Sigmoid colon (tissue), 7 donors: ENCODE measurements around the gene BHLHA15. TPM values are rescaled to one million over a fixed set of nuclear protein-coding genes. Genes with fewer than 3 reads are reported as not detected.

Source experiments
- DNase-seq: peaks from one replicate; pipeline ENCODE4 v3.0.0-alpha.2; 2019
- H3K27ac ChIP-seq, 4 donors: fragments of 200-600 bp; sonication (generic); one replicate each; pipeline ENCODE4 v1.5.1; 2016 to 2019; ENCODE audit warnings: mild to moderate bottlenecking in 1 of 4
- H3K27me3 ChIP-seq, 3 donors: fragments of 200-600 bp; sonication (generic); one replicate each; pipeline ENCODE4 v1.5.1; 2019; ENCODE audit warnings: mild to moderate bottlenecking in 1 of 3
- H3K36me3 ChIP-seq, 4 donors: fragments of 200-600 bp; sonication (generic); one replicate each; pipeline ENCODE4 v1.5.1; 2016 to 2019
- H3K4me1 ChIP-seq, 4 donors: fragments of 200-600 bp; sonication (generic); one replicate each; pipeline ENCODE4 v1.5.1; 2017 to 2019
- H3K4me3 ChIP-seq, 4 donors: fragments of 200-600 bp; sonication (generic); one replicate each; pipeline ENCODE4 v1.5.1; 2017 to 2019; ENCODE audit warnings: mild to moderate bottlenecking in 2 of 4, moderate library complexity in 1 of 4
- H3K9me3 ChIP-seq, 4 donors: fragments of 200-600 bp in 3 of 4; sonication (generic) in 3 of 4; one replicate each; pipeline versions ENCODE4 v1.5.1 to v1.6.1; 2013 to 2019
- EP300 ChIP-seq, 4 donors: sonication (generic); formaldehyde crosslinking; IDR thresholded peaks; one replicate each; pipeline ENCODE4 v1.6.1; 2017; ENCODE audit warnings: antibody characterized with exemption in 4 of 4
- POLR2A ChIP-seq, 2 donors: fragments of 450-650 bp; IDR thresholded peaks; one replicate each; pipeline ENCODE4 v1.6.1; 2016; ENCODE audit warnings: antibody characterized with exemption in 2 of 2, mild to moderate bottlenecking in 2 of 2, moderate library complexity in 2 of 2
- POLR2AphosphoS5 ChIP-seq, 4 donors: sonication (generic); formaldehyde crosslinking; IDR thresholded peaks; one replicate each; pipeline ENCODE4 v1.6.1; 2017; ENCODE audit warnings: antibody characterized with exemption in 4 of 4
- WGBS, 2 donors: extraction: QIAGEN DNeasy Blood & Tissue Kit; methylation state at CpG; one replicate each; pipeline ENCODE4 v1.1.7; 2013; 5-methylcytosine and 5-hydroxymethylcytosine counted together
- intact Hi-C: fragments of 100-400 bp; cut with DNase I; formaldehyde crosslinking; loops from one replicate; pipeline ENCODE4 v1.15.1; 2023
- polyA plus RNA-seq, 3 donors: library from polyadenylated mRNA; stranded (reverse); fragments of 200-250 nt; gene quantifications; one replicate each; pipeline ENCODE4 v1.2.3, GENCODE V29; 2013
- total RNA-seq, 4 donors: library from RNA; depleted of rRNA; stranded (reverse); fragments of >200 nt; gene quantifications; one replicate each; pipeline ENCODE4 v1.1.0, GENCODE V29; 2016
- TF ChIP-seq, protein P1 (sequence below), 4 experiments: fragments of 450-650 bp in 3 of 4; fragments of 200-600 bp in 1 of 4; IDR thresholded peaks; one replicate each; pipeline ENCODE4 v1.5.1; 2016 to 2019; ENCODE audit warnings: antibody characterized with exemption in 4 of 4, mild to moderate bottlenecking in 3 of 4, moderate library complexity in 2 of 4
- donor health status: healthy with polysubstance abuse.
- donor health status: Bipolar disorder and iron deficiency.
- donor health status: healthy.

The BHLHA15 gene
- total and polyA plus RNA-seq, 7 donors = 1.2 to 1.4 TPM; not detected in 5

DNA sequence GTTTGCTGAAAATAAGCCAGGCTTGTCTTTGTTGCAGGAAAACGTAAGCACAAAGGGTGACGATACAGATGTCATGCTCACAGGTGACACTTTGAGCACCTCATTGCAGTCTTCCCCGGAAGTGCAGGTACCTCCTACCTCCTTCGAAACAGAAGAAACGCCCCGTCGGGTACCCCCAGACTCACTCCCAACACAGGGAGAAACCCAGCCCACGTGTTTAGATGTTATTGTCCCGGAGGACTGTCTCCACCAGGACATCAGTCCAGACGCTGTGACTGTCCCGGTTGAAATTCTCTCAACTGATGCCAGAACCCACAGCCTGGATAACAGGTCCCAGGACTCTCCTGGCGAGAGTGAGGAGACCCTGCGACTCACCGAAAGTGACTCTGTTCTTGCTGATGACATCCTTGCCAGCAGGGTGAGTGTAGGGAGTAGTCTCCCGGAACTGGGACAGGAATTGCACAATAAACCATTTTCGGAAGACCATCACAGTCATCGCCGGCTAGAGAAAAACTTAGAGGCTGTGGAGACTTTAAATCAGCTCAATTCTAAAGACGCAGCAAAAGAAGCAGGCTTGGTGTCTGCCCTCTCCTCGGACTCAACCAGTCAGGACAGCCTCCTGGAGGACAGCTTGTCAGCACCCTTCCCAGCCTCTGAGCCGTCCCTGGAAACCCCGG is 18.3 kb upstream of the BHLHA15 start:
- DNase-seq = no peak
- TF ChIP-seq POLR2AphosphoS5 (IDR thresholded peaks at IDR 0.05) (no peak), EP300 (IDR thresholded peaks at IDR 0.05) (no peak)
- Histone ChIP-seq H3K4me1 (no peaks in the 10 kb centered on the region), H3K27me3 (no peaks in the 10 kb centered on the region), H3K4me3 (no peak overlapping the region), H3K36me3 (peaks cover 7 to 66% (median 15%) of the 10 kb centered on the region in 4 donors), H3K27ac (no peak overlapping the region), H3K9me3 (no peaks in the 10 kb centered on the region)
- intact Hi-C loops = no loop called here
- 92 to 97% methylated on average over 22 of the region's 22 CpGs for WGBS, 2 donors

GRCh38 chr7:98193474-98194180 is 17.6 kb upstream of the BHLHA15 start:
- Histone ChIP-seq H3K36me3 (peaks cover 7 to 66% (median 14%) of the 10 kb centered on the region in 4 donors), H3K9me3 (no peaks in the 10 kb centered on the region), H3K27ac (no peak overlapping the region), H3K4me1 (no peaks in the 10 kb centered on the region), H3K27me3 (no peaks in the 10 kb centered on the region), H3K4me3 (no peak overlapping the region)
- intact Hi-C loops = no loop called here
- DNase-seq = no peak
- WGBS, 2 donors = 95 to 96% methylated on average over 37 of the region's 37 CpGs
- TF ChIP-seq POLR2AphosphoS5 (IDR thresholded peaks at IDR 0.05) (no peak), EP300 (IDR thresholded peaks at IDR 0.05) (no peak), POLR2A (IDR thresholded peaks at IDR 0.05) (no peak)
- TF ChIP-seq, protein P1, sequence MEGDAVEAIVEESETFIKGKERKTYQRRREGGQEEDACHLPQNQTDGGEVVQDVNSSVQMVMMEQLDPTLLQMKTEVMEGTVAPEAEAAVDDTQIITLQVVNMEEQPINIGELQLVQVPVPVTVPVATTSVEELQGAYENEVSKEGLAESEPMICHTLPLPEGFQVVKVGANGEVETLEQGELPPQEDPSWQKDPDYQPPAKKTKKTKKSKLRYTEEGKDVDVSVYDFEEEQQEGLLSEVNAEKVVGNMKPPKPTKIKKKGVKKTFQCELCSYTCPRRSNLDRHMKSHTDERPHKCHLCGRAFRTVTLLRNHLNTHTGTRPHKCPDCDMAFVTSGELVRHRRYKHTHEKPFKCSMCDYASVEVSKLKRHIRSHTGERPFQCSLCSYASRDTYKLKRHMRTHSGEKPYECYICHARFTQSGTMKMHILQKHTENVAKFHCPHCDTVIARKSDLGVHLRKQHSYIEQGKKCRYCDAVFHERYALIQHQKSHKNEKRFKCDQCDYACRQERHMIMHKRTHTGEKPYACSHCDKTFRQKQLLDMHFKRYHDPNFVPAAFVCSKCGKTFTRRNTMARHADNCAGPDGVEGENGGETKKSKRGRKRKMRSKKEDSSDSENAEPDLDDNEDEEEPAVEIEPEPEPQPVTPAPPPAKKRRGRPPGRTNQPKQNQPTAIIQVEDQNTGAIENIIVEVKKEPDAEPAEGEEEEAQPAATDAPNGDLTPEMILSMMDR (IDR thresholded peaks at IDR 0.05) = no peak

GRCh38 chr7:98194186-98194585 is 17.1 kb upstream of the BHLHA15 start:
- Histone ChIP-seq H3K36me3 (peaks cover 7 to 66% (median 14%) of the 10 kb centered on the region in 4 donors), H3K4me3 (no peak overlapping the region), H3K27me3 (no peaks in the 10 kb centered on the region), H3K9me3 (no peaks in the 10 kb centered on the region), H3K27ac (no peak overlapping the region), H3K4me1 (no peaks in the 10 kb centered on the region)
- DNase-seq = no peak
- WGBS, 2 donors = 97 to 98% methylated on average over 28 of the region's 28 CpGs
- no peak for TF ChIP-seq POLR2AphosphoS5 (IDR thresholded peaks at IDR 0.05)
- no peak for TF ChIP-seq POLR2A (IDR thresholded peaks at IDR 0.05)
- TF ChIP-seq, protein P1 (IDR thresholded peaks at IDR 0.05) = no peak
- TF ChIP-seq EP300 (IDR thresholded peaks at IDR 0.05) = no peak
- intact Hi-C loops = no loop called here

DNA sequence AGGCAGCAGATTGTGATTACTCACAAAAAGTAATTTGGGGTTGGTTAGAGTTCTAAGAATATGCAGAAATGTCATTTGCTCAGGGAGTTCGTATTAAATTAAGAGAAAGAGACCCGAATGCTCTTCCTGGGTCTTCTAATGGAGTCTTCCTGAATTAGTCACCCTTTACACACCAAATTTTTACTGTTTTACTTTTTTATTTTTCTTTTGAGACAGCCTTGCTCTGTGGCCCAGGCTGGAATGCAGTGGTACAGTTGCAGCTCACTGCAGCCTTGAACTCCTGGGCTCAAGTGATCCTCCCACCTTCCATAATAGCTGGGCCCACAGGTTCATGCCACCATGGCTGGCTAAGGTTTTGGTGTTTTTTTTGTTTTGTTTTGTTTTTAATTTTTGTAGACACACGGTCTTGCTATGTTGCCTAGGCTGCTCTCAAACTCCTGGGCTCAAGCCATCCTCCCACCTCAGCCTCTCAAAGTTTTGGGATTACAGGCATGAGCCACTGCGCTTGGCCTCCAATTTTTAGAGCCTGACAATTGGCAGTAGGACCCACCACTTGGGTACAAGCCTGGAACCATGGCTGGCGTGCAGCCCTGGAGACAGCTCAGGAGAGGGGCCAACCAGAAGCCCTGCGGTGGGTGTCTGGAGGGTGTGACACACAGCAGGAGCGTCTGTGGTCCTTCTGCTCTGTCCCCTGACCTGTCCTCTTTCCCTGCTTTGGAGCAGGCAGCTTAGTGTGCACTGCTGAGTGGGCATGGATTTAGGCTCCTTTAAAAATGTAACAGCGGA is 16.4 kb upstream of the BHLHA15 start:
- H3K27me3 ChIP-seq = no peaks in the 10 kb centered on the region
- WGBS, 2 donors = 94 to 95% methylated on average over 8 of the region's 8 CpGs
- H3K9me3 ChIP-seq = no peaks in the 10 kb centered on the region
- no peak overlapping the region for H3K27ac ChIP-seq
- intact Hi-C loops = no loop called here
- TF ChIP-seq EP300 (IDR thresholded peaks at IDR 0.05) (no peak), POLR2AphosphoS5 (IDR thresholded peaks at IDR 0.05) (no peak), POLR2A (IDR thresholded peaks at IDR 0.05) (no peak)
- TF ChIP-seq, protein P1 (IDR thresholded peaks at IDR 0.05) = no peak
- no peak overlapping the region for H3K4me3 ChIP-seq
- no peak for DNase-seq
- H3K4me1 ChIP-seq = no peaks in the 10 kb centered on the region
- H3K36me3 ChIP-seq = peaks cover 7 to 66% (median 14%) of the 10 kb centered on the region in 4 donors
